Calu3 (cell line): ENCODE measurements around the gene ABCE1. TPM values are rescaled to one million over a fixed set of nuclear protein-coding genes. Genes with fewer than 3 reads are reported as not detected.
A peak's percentile ranks its signal among the peaks of the same experiment; 100 is the strongest.

Source experiments
- BruUV-seq: library from RNA; stranded (reverse); fragments of 400-500 nt; replicated peaks from 2 replicates; lab custom pipeline; 2021; lab: Mats Ljungman, UMichigan
- CTCF ChIA-PET: fragments of 300-600 bp; sonication (Branson Sonifier 250); formaldehyde crosslinking; loops from one replicate; lab custom pipeline; 2022; ENCODE audit warnings: antibody characterized with exemption; lab: Charles Lee
- DNase-seq: peaks from one replicate; pipeline ENCODE4 v3.0.0; 2022
- H3K27ac Mint-ChIP-seq: one replicate; pipeline ENCODE4 v1.8.0; 2022; ENCODE audit warnings: mixed read lengths; ENCODE audit not compliant: unreplicated experiment
- H3K27me3 Mint-ChIP-seq: one replicate; pipeline ENCODE4 v1.8.0; 2022; ENCODE audit warnings: mixed read lengths; ENCODE audit not compliant: unreplicated experiment
- H3K36me3 Mint-ChIP-seq: one replicate; pipeline ENCODE4 v1.8.0; 2022; ENCODE audit warnings: mild to moderate bottlenecking, moderate library complexity, mixed read lengths; ENCODE audit not compliant: insufficient read depth, unreplicated experiment
- H3K4me1 Mint-ChIP-seq: one replicate; pipeline ENCODE4 v1.8.0; 2022; ENCODE audit warnings: mild to moderate bottlenecking, low read depth, mixed read lengths; ENCODE audit not compliant: unreplicated experiment
- H3K4me3 Mint-ChIP-seq: one replicate; pipeline ENCODE4 v1.8.0; 2022; ENCODE audit warnings: mild to moderate bottlenecking, low read depth, moderate library complexity, mixed read lengths; ENCODE audit not compliant: unreplicated experiment
- H3K9me3 Mint-ChIP-seq: one replicate; pipeline ENCODE4 v1.8.0; 2022; ENCODE audit warnings: low read depth, mixed read lengths; ENCODE audit not compliant: unreplicated experiment
- CTCF ChIP-seq: fragments of 200-600 bp; IDR thresholded peaks from one replicate; pipeline ENCODE4 v1.8.0; 2022; ENCODE audit warnings: antibody characterized with exemption; ENCODE audit not compliant: unreplicated experiment
- intact Hi-C: fragments of 100-400 bp; cut with micrococcal nuclease; formaldehyde crosslinking; loops from one replicate; pipeline ENCODE4 v1.10.0; 2022; ENCODE audit not compliant: unreplicated experiment
- total RNA-seq: library from RNA; stranded (reverse); gene quantifications from 2 replicates; pipeline ENCODE4 v1.2.3, GENCODE V29; 2022

Gene ABCE1
- total RNA-seq, 1 experiment from 2014 or later: 67.4 TPM

DNA sequence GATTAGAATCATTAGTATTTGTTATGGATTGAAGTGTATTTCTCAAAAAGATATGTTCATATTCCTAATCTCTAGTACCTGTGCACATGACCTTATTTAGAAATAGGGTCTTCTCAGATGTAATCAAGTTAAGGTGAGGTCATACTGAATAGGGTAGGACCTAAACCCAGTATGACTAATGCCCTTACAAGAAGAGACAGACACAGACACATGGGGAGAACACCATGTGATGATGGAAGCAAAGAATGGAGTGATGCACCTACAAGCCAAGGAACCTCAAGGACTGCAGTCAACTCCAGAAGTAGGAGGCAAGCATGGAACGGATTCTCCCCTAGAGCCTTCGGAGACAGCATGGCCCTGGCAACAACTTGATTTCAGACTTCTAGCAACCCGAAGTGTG lies 50.9 kb downstream of the ABCE1 start:
- H3K36me3 Mint-ChIP-seq: peaks cover 32% of the 10 kb centered on the region
- intact Hi-C loops: no loop called here
- H3K27ac Mint-ChIP-seq: no peak overlapping the region
- no peak for TF ChIP-seq CTCF
- DNase-seq: no peak
- no peaks in the 10 kb centered on the region for H3K9me3 Mint-ChIP-seq
- no peaks in the 10 kb centered on the region for H3K4me1 Mint-ChIP-seq
- BruUV-seq: no TSS peak
- CTCF ChIA-PET: no interaction called here
- H3K4me3 Mint-ChIP-seq: no peak overlapping the region
- H3K27me3 Mint-ChIP-seq: no peaks in the 10 kb centered on the region

GRCh38 chr4:145153181-145153903 lies 55.2 kb downstream of the ABCE1 start:
- H3K36me3 Mint-ChIP-seq: peaks cover 33% of the 10 kb centered on the region
- intact Hi-C loops: no loop called here
- no peak for TF ChIP-seq CTCF
- DNase-seq: no peak
- CTCF ChIA-PET: no interaction called here
- no peaks in the 10 kb centered on the region for H3K4me1 Mint-ChIP-seq
- no peak overlapping the region for H3K4me3 Mint-ChIP-seq
- H3K9me3 Mint-ChIP-seq: no peaks in the 10 kb centered on the region
- BruUV-seq: no TSS peak
- H3K27ac Mint-ChIP-seq: no peak overlapping the region
- no peaks in the 10 kb centered on the region for H3K27me3 Mint-ChIP-seq

DNA sequence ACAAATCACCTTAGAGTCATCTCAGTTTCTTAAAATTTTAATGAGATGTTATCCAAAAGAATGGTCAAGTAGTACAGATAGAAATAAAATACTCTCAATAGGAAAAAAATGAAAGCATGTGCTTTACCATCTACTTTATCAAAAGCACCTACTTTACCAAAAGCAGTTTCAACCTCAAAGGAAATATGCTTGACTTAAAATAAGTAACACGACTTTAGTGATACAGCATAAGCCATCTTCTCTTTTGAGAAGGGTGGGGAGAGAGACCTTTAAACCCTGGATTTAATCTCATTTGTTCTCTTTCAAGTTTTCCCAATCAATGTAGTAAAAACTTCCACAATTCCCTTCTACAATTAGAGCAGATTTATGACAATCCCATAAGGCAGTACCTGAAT lies 55.8 kb downstream of the ABCE1 start:
- no TSS peak for BruUV-seq
- H3K27ac Mint-ChIP-seq: no peak overlapping the region
- no peaks in the 10 kb centered on the region for H3K27me3 Mint-ChIP-seq
- no peak for DNase-seq
- CTCF ChIA-PET: no interaction called here
- no peak overlapping the region for H3K4me3 Mint-ChIP-seq
- intact Hi-C loops: no loop called here
- no peaks in the 10 kb centered on the region for H3K9me3 Mint-ChIP-seq
- TF ChIP-seq CTCF: no peak
- H3K36me3 Mint-ChIP-seq: peaks cover 32% of the 10 kb centered on the region
- H3K4me1 Mint-ChIP-seq: no peaks in the 10 kb centered on the region

GRCh38 chr4:145154573-145154972 lies 56.5 kb downstream of the ABCE1 start:
- no peaks in the 10 kb centered on the region for H3K9me3 Mint-ChIP-seq
- H3K27ac Mint-ChIP-seq: no peak overlapping the region
- DNase-seq: peak; percentile 11
- H3K4me1 Mint-ChIP-seq: no peaks in the 10 kb centered on the region
- H3K27me3 Mint-ChIP-seq: no peaks in the 10 kb centered on the region
- no peak overlapping the region for H3K4me3 Mint-ChIP-seq
- intact Hi-C loops: no loop called here
- no peak for TF ChIP-seq CTCF
- CTCF ChIA-PET: no interaction called here
- peaks cover 25% of the 10 kb centered on the region for H3K36me3 Mint-ChIP-seq
- no TSS peak for BruUV-seq
